Cardiac fibroblast (primary cell): ENCODE results near the gene ZBTB44.

Source experiments
- DNase-seq, 2 donors: peaks; one replicate each; pipeline versions ENCODE4 v3.0.0 to v3.0.0-alpha.2; 2010; ENCODE audit warnings: low read depth in 2 of 2
- H3K4me3 ChIP-seq, 2 donors: replicated peaks in 1 of 2; 1 replicate in 1 of 2; 2 replicates in 1 of 2; pipeline ENCODE4 v1.5.1; 2011; ENCODE audit warnings: low read depth in 2 of 2, low read length in 2 of 2, mild to moderate bottlenecking in 2 of 2, moderate library complexity in 1 of 2
- CTCF ChIP-seq: IDR thresholded peaks from one replicate; pipeline ENCODE4 v1.5.1; 2011; ENCODE audit warnings: low read depth, mild to moderate bottlenecking, low read length, inconsistent platforms

Gene ZBTB44

GRCh38 chr11:130314750-130315285 lies at the start of gene ZBTB44:
TSS of gene ZBTB44 (minus strand) at chr11:130314917. CDS start at chr11:130261873, 53,044 bp downstream.
- no peak for TF ChIP-seq CTCF
- H3K4me3 ChIP-seq = peak within 1 kb of the TSS; percentile 85
- DNase-seq = peak; percentile 89 to 93

DNA sequence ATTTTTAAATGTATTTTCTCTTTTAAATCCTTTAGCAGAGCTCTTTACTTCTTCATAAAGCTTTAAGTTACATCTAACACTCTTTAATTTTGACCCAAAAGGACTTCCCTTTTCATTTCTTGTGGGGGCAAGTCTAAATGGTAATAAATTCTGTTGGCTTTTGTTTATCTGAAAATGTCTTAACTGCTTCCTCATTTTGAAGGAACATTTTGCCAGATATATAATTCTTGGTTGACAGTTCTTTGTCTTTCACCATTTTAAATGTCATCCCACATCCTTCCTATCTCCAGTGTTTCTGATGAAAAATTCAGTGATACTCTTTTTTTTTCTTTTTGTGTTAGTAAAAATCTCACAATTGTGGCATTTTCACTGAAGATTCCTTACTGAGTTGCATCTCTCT lies 44.7 kb upstream of the ZBTB44 start:
- TF ChIP-seq CTCF = no peak
- H3K4me3 ChIP-seq = no peak overlapping the region
- no peak for DNase-seq

- no peak for TF ChIP-seq CTCF
- no peak overlapping the region for H3K4me3 ChIP-seq
- no peak for DNase-seq
Measured at GRCh38 chr11:130358398-130358797, 43.7 kb upstream of the ZBTB44 start.

- TF ChIP-seq CTCF = no peak
- no peak overlapping the region for H3K4me3 ChIP-seq
Measured at GRCh38 chr11:130347261-130347660, 32.5 kb upstream of the ZBTB44 start.

DNA sequence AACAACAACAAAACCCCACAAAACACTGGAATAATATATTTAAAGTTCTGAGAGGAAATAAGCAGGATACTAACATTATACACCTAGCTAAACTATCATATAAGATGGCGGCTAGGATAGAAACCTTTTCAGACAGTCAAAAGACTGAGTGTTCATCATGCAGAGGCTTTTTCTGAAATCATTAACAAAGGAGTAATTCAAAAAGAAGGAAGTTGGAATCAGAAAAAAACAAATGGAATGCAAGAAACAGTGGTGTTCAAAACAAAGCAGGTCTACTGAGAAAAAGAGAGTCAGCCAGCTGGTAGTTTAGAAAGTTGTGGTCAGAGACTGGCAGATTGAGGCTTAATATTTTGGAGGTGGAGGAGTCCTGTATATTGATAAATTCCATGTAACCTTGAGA lies 30.1 kb upstream of the ZBTB44 start:
- no peak overlapping the region for H3K4me3 ChIP-seq
- DNase-seq = no peak

More at GRCh38 chr11:130347261-130347660, 32.5 kb upstream of the ZBTB44 start:
- DNase-seq = no peak

DNA sequence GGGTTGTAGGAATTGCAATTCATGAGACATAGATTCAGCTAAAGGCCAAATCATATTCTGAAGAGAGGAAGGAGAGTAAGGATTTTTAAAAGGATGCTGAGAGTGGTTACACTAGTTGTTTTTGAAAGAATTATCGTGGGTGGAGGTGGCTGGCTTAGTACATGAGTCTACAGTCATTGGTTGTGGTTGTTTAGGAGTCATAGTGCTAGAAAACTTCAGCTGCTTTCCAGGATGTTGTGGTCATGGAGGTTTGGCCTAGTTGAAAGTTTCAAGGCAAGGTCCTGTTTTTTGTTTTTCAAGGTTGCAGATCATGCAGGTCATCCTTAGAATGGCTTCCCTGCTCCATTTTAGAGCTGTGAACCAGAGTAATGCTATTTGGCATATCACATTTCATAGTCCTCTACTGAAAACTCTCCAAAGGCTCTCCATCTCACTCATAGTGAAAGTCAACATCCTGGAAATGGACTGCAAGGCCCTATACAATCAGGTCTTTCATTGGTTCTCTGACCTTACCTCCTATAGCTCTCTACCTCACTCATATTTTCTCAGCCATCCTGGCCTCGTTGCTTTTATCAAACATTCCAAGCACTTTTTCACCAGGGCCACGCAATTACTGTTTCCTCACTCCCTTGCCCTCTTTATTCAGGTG lies 26.1 kb upstream of the ZBTB44 start:
- peak in 1 of 2 donors; percentile 14 for DNase-seq
- TF ChIP-seq CTCF = no peak
- no peak overlapping the region for H3K4me3 ChIP-seq

More for the DNA sequence above, 30.1 kb upstream of the ZBTB44 start:
- no peak for TF ChIP-seq CTCF
